NB4 (cell line): Measurements from ENCODE around the gene PRMT9.

Experiments used
- DNase-seq: peaks from one replicate; pipeline ENCODE4 v3.0.0; 2010; ENCODE audit warnings: low read depth
- H3K4me3 ChIP-seq: one replicate; pipeline ENCODE4 v1.5.1; 2011; ENCODE audit warnings: mild to moderate bottlenecking, low read depth, low read length, moderate library complexity
- MAX ChIP-seq: IDR thresholded peaks from 2 replicates; pipeline ENCODE4 v1.6.1; 2011; ENCODE audit warnings: low read depth, low read length
- MYC ChIP-seq: IDR thresholded peaks from 2 replicates; pipeline ENCODE4 v1.6.1; 2011; ENCODE audit warnings: low read depth, low read length
- POLR2A ChIP-seq: IDR thresholded peaks from 2 replicates; pipeline ENCODE4 v1.6.1; 2011; ENCODE audit warnings: mild to moderate bottlenecking; ENCODE audit not compliant: insufficient read length; ENCODE audit errors: extremely low read depth
- TF ChIP-seq, protein P1 (sequence below): IDR thresholded peaks from one replicate; pipeline ENCODE4 v1.5.1; 2012; ENCODE audit warnings: low read depth, low read length

Gene PRMT9

DNA sequence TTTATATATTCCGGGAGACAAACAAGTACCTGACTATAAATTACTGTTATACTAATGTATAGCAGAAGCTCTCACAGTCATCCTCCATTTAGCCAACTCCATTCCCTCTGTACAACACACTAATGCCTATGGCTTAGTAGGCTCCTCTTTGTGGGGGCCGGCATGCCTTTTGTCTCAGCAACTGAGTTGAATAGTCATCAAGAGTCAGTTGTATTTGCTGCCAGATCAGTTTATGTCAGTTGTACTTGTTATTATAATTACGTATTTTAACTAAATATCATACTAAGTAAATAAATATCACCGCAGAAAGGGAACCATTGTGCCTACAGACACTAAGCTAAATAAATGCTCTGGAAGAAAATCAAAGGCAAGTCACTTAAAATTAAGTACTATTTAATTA lies 9.9 kb downstream of the PRMT9 start:
- H3K4me3 ChIP-seq: no peak overlapping the region
- DNase-seq: no peak
- TF ChIP-seq POLR2A (no peak), MAX (no peak), MYC (no peak)
- TF ChIP-seq, protein P1, sequence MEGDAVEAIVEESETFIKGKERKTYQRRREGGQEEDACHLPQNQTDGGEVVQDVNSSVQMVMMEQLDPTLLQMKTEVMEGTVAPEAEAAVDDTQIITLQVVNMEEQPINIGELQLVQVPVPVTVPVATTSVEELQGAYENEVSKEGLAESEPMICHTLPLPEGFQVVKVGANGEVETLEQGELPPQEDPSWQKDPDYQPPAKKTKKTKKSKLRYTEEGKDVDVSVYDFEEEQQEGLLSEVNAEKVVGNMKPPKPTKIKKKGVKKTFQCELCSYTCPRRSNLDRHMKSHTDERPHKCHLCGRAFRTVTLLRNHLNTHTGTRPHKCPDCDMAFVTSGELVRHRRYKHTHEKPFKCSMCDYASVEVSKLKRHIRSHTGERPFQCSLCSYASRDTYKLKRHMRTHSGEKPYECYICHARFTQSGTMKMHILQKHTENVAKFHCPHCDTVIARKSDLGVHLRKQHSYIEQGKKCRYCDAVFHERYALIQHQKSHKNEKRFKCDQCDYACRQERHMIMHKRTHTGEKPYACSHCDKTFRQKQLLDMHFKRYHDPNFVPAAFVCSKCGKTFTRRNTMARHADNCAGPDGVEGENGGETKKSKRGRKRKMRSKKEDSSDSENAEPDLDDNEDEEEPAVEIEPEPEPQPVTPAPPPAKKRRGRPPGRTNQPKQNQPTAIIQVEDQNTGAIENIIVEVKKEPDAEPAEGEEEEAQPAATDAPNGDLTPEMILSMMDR: no peak

- DNase-seq: no peak
- TF ChIP-seq MYC (no peak), MAX (no peak), POLR2A (no peak)
- TF ChIP-seq, protein P1: no peak
- H3K4me3 ChIP-seq: no peak overlapping the region
Measured at GRCh38 chr4:147658501-147658900, 25.5 kb downstream of the PRMT9 start.

- no peak for DNase-seq
- H3K4me3 ChIP-seq: no peak overlapping the region
- no peak for TF ChIP-seq MYC
Measured at GRCh38 chr4:147655639-147656038, 28.3 kb downstream of the PRMT9 start.

GRCh38 chr4:147651563-147651962 lies 32.4 kb downstream of the PRMT9 start:
- no peak overlapping the region for H3K4me3 ChIP-seq
- DNase-seq: no peak
- TF ChIP-seq, protein P1: no peak
- TF ChIP-seq MAX: no peak
- TF ChIP-seq POLR2A: no peak
- TF ChIP-seq MYC: no peak

- no peak overlapping the region for H3K4me3 ChIP-seq
- DNase-seq: no peak
- no peak for TF ChIP-seq MYC
- no peak for TF ChIP-seq POLR2A
- no peak for TF ChIP-seq MAX
- TF ChIP-seq, protein P1: no peak
Measured at GRCh38 chr4:147648656-147649055, 35.3 kb downstream of the PRMT9 start.

DNA sequence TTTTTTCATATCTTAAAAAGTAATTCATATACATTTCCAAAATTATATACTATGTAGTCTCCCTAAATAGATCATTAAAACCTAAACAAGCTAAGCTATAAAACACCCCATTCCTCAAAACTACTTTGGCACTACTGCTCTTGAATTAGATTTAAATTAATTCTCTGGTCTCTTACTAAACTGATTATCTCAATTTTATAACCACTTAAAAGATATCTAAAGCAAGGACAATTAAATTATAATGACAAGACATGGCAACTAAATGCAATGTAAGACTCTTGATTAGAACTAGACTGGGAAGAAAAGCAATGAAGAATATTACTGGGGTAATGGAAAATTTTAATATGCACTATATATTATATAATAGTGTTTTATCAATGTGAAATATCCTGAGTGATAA lies 38.9 kb downstream of the PRMT9 start:
- H3K4me3 ChIP-seq: no peak overlapping the region
- TF ChIP-seq, protein P1: no peak
- no peak for DNase-seq

- DNase-seq: no peak
- TF ChIP-seq MAX (no peak), MYC (no peak), POLR2A (no peak)
- TF ChIP-seq, protein P1: no peak
- H3K4me3 ChIP-seq: no peak overlapping the region
Measured at GRCh38 chr4:147644471-147644870, 39.5 kb downstream of the PRMT9 start.
